Cardiac fibroblast (primary cell): ENCODE measurements around the gene SHISA2.

ENCODE experiments used
- DNase-seq, 2 donors: peaks; one replicate each; pipeline versions ENCODE4 v3.0.0 to v3.0.0-alpha.2; 2010; ENCODE audit warnings: low read depth in 2 of 2
- H3K4me3 ChIP-seq, 2 donors: replicated peaks in 1 of 2; 1 replicate in 1 of 2; 2 replicates in 1 of 2; pipeline ENCODE4 v1.5.1; 2011; ENCODE audit warnings: low read depth in 2 of 2, low read length in 2 of 2, mild to moderate bottlenecking in 2 of 2, moderate library complexity in 1 of 2
- CTCF ChIP-seq: IDR thresholded peaks from one replicate; pipeline ENCODE4 v1.5.1; 2011; ENCODE audit warnings: low read depth, mild to moderate bottlenecking, low read length, inconsistent platforms

The SHISA2 gene

DNA sequence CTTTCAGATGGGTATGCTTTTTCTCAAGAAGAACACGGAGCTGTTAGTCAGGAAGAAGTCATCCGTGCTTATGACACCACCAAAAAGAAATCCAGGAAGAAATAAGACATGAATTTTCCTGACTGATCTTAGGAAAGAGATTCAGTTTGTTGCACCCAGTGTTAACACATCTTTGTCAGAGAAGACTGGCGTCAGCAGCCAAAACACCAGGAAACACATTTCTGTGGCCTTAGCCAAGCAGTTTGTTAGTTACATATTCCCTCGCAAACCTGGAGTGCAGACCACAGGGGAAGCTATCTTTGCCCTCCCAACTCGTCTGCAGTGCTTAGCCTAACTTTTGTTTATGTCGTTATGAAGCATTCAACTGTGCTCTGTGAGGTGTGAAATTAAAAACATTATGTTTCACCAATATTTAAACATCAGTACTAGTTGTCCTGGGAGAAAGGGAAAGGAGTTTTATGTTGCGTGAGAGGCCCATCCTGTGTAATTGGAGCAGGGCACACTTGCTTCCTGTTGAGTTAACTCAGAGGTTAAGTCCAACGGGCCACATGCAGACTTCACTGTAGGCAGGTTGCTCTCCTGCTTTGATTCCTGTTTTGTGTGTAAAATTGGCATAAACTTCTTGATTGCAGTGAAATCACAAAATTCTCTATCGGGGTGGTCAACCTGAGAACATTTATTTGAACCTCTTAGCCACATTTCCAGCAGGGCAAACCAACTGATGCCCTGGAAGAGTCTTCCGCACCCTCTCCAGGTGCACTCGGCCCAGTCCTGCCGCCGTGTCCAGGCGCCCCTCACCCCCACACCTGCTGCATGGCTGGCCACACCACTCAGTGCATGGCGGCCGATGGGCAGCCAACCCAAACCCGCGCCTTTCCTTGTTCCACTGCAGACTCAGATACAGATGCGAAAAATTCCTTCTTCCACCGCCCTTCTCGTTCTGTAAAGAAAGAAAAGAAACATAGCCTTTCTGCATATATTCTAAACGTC, 31.6 kb downstream of the SHISA2 start:
- no peak overlapping the region for H3K4me3 ChIP-seq
- DNase-seq: peak; percentile 68 to 72
- TF ChIP-seq CTCF: no peak

DNA sequence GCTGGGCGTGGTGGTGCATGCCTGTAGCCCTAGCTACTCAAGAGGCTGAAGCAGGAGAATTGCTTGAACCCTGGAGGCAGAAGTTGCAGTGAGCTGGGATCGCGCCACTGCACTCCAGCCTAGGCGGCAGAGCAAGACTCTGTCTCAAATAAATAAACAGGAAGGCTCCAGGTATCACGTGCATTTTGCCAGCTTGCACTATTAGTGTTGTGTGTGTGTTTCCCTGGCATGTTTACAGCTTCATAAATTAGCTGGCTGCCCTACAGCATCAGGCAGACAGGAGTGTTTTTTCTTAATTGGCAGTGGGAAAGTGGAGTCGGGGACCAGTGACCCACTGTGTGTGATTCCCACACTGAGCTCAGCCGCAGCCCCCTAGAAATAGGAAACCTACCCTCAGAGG, 32.6 kb downstream of the SHISA2 start:
- no peak overlapping the region for H3K4me3 ChIP-seq
- no peak for TF ChIP-seq CTCF
- no peak for DNase-seq

DNA sequence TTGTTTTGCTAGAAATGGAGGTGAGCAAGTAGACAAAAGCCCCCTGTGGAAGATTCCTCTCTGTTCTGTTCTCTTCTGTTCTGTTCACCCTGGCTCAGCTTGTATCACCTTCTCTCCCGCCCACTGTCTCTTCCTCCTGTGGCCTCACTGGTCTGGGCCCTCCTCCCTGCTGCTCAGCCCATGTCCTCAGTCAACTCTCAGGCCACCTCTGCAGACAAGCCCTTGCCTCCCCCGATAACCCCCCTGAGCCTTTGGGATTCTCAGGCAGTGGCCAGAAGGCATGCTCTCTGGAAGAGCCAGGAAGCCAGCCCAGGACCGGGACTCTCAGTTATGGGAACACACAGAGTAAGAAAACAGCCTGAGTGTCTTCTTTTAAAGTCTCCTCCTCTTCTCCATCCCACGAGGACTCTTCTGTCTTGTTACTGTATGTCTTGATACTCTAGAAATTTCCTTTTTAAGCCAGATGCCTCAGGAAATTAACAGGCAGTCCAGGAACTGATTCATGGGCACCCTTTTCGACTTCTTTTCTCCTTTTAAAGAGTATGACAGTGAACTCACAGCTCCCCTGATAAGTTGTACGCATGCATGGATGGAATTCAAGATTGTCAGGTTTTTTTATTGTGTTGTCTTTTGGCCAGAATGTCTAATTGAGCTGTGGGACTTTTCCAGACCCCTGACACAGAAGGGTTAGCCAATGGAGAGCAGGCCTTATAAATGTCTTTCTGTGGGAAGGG, 33.7 kb downstream of the SHISA2 start:
- H3K4me3 ChIP-seq: no peak overlapping the region
- TF ChIP-seq CTCF: no peak
- DNase-seq: peak; percentile 8 to 54

- TF ChIP-seq CTCF: no peak
- DNase-seq: peak in 1 of 2 donors; percentile 49
- H3K4me3 ChIP-seq: no peak overlapping the region
These were observed 34.5 kb downstream of the SHISA2 start for GRCh38 chr13:26017196-26017921.

- DNase-seq: no peak
- no peak for TF ChIP-seq CTCF
These were observed 35.6 kb downstream of the SHISA2 start for GRCh38 chr13:26016189-26016588.

GRCh38 chr13:26015271-26016125, 36.3 kb downstream of the SHISA2 start:
- H3K4me3 ChIP-seq: no peak overlapping the region
- TF ChIP-seq CTCF: no peak
- no peak for DNase-seq

More at GRCh38 chr13:26016189-26016588, 35.6 kb downstream of the SHISA2 start:
- no peak overlapping the region for H3K4me3 ChIP-seq
